Measurements from ENCODE around the gene UBL4B.

The UBL4B gene

DNA sequence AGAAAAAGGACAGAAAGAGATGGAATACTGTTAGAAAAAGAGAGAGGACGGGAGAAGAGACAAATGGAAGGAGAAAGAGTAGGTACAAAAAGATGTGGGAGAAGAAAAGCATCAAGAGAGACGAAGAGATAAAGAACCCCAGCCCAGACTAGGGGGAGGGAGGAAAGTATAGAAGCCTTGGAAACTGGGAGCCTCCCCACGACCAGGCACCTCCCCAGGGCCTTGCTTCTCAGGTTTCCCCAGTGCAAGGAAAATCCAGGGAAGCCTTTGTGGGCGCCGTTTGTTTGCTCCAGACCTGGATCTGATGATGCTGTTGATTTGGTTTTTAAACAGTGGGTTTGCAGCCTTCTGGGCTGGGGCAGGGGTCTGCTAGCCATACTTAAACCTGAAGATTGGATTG is 26.6 kb upstream of the UBL4B start:
- DNase-seq, result no peak

DNA sequence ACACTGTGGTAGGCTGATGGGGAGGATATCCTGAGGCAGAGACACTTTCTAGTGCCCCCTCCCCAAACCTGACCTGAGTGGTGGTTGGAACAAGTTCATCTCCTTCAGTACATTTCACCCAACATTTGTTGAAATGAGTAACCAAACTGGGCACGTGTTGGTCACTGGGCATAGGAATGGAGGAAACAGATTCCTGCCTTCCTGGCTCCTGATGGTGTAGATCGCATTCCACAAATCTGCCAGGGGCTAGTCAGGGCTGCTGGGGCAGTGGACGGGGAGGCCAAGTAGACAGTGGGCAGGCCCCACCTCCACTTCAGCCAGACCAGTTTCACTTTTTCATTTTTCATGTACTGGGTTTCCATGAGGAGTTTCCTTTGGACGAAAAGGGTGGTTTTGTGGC is 25.3 kb upstream of the UBL4B start:
- DNase-seq, result no peak

DNA sequence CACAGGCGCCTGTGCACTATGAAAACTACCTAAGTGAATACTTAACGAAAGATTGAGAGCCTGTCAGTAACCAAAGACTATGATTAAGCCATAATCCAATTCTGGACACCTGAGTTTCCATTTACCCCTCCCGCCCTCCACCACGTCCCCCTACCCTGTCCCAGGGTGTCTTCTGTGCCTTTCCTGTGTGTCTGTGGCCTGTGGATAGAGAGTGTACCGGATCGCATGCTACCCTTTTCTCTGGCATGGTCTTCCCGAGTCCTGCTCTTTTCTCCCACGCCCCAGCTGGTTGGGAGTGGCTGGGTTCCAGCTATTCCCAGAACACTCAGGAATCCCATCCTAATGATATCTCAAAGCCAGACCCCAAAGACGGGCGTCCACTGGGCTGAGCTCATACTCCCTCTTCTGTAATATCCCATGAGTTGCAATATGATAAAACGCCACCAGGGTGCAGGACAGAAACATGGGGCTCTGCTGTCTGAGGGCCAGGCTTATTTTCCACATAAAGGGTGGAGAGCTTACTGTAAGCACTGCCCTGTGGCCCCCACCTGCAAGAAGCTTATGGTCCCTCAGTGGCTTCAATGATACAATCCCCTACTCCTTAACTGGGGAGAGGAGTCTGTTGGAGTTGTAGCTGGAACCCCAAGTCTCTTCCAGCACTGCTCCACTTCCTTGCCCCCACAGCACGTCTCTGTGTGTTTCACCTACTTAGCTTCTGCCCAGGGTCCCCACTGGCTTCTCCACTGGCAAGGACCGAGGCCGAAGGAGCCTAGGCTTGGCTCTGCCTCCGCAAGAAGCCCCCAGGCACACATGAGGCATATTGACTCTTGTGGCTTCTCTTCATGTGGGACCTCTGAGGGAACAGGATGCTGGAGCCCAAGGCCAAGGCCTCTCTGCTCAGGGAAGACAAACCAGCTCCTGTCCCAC is 24.2 kb upstream of the UBL4B start:
- peak; percentile 24 for DNase-seq

GRCh38 chr1:110088739-110089316 is 23.4 kb upstream of the UBL4B start:
- DNase-seq, result no peak

DNA sequence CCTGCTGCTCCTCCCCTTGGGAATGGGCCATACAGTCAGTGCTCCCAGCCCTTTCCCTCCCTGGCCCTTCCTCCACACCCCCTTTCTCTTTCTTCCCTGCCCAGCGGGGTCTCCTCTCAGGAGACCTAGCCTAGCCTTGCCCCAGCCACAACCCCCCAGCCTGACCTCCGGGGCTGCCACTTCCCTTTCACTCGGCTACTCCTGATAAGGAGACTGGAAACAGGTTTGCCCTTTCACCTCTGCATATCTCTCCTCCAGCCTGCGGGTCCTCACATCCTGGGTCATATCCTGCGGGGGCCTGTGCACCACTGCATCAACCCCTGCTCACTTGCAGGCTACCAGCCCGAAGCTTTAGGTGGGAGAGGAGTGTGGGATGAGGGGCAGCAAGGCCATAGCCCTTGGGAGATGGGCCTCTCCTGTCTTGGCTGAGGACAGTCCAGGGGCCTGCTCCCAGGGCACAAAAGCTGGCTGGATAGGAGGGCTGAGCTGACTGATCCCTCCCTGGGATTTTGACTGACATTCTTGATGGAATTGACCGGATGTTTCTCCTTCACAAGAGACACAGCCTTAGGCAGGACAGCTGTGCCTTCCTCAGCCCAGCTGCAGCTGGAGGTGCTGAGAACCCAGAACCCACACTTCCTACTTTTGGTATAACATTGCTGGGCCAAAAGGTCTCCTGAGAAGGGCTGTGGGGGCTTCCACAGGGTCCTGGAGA is 22.5 kb upstream of the UBL4B start:
- no peak for DNase-seq

GRCh38 chr1:110091381-110091780 is 20.9 kb upstream of the UBL4B start:
- DNase-seq, result no peak

DNA sequence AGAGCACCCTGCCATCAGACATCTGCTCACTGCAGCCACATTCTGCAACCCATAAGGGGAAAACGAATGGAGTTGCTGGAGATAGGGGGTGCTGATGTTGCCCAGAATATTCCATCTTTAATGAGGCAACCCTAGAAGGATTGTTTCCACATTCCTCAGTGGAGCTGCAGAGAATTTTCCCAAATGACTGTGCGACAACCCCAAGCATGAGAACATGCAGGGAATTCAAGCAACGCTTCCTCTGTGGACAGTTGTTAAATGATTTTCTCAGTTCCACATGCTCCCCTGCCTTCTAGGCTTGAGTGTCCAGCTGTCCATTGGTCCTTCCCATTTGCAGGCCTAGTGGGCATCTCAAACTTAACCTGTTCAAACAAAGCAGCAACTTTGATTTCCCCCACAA is 20.5 kb upstream of the UBL4B start:
- no peak for DNase-seq

DNA sequence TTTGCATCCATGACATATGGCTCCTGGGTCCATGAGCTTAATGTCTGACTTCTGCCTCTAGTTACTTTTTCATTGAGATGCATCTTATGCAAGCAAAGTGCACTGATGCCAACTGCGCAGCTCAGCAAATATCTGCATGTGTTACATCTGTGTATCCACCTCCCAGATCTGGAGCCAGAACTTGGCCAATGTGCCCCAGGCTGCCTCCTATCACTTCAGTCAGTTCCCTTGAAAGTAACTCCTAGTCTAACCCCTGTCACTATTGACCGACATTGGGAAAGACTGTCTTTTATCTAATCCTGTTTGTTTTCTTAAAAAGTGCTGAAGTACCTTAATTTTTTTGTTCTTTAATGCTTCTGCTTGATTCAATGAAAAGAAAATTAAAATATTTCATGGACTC is 19.3 kb upstream of the UBL4B start:
- no peak for DNase-seq

- no peak for DNase-seq
Measured at GRCh38 chr1:110094931-110095654, 17.1 kb upstream of the UBL4B start.

GRCh38 chr1:110097507-110098221 is 14.6 kb upstream of the UBL4B start:
- no peak for DNase-seq

GRCh38 chr1:110098222-110099026 is 13.8 kb upstream of the UBL4B start:
- DNase-seq, result no peak

- DNase-seq, result no peak
Measured at GRCh38 chr1:110100335-110100734, 11.9 kb upstream of the UBL4B start.

DNA sequence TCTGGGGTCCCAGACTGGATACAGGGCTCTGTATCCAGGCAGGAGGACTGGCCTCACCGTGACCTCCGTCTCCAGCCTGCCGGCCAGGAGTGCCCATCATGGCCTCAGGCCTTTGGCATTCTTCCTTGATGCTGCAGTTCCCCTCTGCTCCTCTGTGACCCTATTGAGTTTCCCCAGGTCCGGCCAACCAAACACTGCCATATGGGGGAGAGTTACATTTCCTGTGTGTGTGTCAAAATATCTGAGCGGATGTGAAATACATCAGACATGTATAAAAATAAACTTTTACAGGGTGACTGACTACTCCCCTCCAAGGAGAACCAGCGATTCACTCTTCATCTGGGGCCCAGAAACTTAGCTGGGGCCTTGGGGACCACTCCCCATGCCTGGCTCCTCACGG is 10.2 kb upstream of the UBL4B start:
- no peak for DNase-seq

GRCh38 chr1:110106013-110106941 is 6.0 kb upstream of the UBL4B start:
- DNase-seq, result peak; percentile 34

DNA sequence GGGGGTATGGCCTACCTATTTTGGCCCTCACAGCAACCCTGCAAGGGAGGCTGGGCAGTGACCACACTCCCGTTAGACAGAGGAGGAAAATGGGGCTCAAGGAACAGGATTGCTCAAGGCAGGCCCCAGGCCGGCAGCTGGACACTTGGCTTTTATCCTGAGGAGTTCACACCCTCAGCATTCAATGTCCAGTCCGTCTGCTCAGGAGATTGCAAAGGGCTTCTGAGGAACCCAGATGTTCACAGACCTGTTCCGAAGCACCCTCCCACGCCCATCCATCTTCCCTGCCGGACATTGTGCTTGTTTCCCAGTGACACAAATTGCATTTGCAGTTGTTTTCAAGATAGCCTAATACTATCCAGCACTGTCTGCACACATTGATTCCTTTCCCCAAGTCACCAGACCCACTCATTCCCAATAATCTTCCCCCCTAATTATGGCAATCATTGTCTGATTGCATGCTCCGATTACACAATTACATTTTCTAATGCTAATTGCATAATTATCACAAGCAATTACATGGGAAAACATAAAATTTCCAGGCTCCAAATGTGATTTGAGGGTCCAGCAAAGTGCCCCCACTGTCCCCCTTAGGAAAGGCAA is 4.3 kb upstream of the UBL4B start:
- DNase-seq, result no peak

GRCh38 chr1:110111081-110111480 is 1.2 kb upstream of the UBL4B start:
- DNase-seq, result no peak

DNA sequence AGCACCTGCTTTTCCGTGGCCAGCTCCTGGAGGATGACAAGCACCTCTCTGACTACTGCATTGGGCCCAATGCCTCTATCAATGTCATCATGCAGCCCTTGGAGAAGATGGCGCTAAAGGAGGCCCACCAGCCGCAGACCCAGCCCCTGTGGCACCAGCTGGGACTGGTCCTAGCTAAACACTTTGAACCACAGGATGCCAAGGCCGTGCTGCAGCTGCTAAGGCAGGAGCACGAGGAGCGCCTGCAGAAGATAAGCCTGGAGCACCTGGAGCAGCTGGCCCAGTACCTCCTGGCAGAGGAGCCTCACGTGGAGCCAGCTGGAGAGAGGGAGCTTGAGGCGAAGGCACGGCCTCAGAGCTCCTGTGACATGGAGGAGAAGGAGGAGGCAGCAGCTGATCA is 413 bp downstream of the UBL4B start:
- no peak for DNase-seq

DNA sequence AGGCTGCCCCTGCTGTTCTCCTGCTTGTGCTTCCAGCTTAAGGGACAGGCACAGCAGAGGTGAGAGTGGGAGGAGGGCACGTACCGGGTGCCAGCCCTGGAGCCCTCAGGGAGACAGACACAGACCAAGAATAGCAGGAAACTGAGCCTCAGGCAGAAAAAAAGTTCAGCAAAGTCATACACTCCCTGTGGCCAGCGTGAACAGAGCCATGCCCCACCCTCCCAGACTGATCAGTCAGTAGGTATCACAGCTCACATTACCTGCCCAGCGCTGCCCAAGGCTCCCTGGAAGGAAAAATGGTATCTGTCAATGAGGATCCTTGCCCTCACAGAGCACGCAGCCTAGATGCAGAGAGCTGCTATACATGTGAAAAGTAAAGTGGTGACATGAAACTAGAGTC is 1.3 kb downstream of the UBL4B start:
- DNase-seq, result no peak

- DNase-seq, result no peak
Measured at GRCh38 chr1:110114173-110114572, 1.9 kb downstream of the UBL4B start.

DNA sequence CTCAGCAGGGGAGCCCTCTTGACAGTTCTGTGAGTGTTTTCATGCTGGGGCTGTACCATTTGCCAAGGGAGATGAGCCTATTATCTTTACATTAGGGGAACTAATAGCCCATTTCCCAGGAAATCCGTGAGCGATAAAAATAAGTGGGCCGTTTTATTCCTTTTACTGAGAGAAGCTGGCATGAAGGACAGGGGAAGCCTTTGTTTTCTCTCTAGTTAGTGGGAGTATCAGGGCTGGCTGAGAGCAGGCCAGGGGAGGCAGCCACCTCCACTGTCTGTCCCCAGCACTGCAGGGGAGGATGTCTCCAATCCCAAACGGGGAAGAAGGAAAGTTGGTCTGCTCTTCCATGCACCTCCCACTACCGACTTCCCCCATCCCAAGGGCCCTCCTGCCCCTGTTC is 2.5 kb downstream of the UBL4B start:
- no peak for DNase-seq
